HL-60 (cell line): ENCODE data around the gene NR2F1.

Experiments
- CTCF ChIP-seq: IDR thresholded peaks from one replicate; pipeline ENCODE4 v1.5.1; 2011; ENCODE audit warnings: low read length, control low read depth, inconsistent platforms; ENCODE audit not compliant: insufficient read depth
- GABPA ChIP-seq: IDR thresholded peaks from 2 replicates; pipeline ENCODE4 v1.6.1; 2012; ENCODE audit warnings: low read depth
- REST ChIP-seq: IDR thresholded peaks from 2 replicates; pipeline ENCODE4 v1.6.1; 2012; ENCODE audit warnings: low read depth; ENCODE audit not compliant: insufficient replicate concordance

DNA sequence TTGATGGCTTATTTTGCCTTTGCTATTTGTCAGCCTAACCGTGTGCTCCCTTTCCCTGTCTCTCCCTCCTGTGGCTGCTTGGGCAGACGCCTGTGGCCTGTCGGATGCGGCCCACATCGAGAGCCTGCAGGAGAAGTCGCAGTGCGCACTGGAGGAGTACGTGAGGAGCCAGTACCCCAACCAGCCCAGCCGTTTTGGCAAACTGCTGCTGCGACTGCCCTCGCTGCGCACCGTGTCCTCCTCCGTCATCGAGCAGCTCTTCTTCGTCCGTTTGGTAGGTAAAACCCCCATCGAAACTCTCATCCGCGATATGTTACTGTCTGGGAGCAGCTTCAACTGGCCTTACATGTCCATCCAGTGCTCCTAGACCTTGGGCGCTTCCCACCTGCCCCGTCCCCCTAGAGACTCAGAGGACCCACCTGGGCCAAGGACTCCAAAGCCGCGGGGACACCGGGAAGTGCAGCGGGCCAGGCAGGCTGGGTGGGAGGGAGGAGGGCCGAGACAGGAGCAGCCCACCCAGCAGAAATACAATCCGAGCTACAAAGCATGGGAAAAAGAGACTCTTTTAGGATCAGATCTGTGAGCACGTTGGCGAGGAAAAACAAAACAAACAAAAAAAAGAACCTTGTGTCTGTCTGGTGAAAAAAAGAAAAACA, 10.6 kb downstream of the NR2F1 start:
- TF ChIP-seq CTCF, result no peak
- TF ChIP-seq GABPA, result no peak
- no peak for TF ChIP-seq REST
